K562 (cell line): ENCODE data around the gene FBXO44. TPM values are rescaled to one million over a fixed set of nuclear protein-coding genes. Genes with fewer than 3 reads are reported as not detected.

Source experiments
- ATAC-seq: fragments of 200-7000 bp; cut with Tn5 transposase; 3 replicates; pipeline ENCODE4 v1.9.1; 2020; ENCODE audit warnings: moderate library complexity
- BruUV-seq: library from RNA; stranded (reverse); fragments of 400-500 nt; replicated peaks from 2 replicates; lab custom pipeline; 2021; lab: Mats Ljungman, UMichigan
- CTCF ChIA-PET: fragments of 300-600 bp; formaldehyde crosslinking; extraction: SDS; loops from one replicate; lab custom pipeline; 2021; ENCODE audit warnings: low intra/inter-chr PET ratio; lab: Yijun Ruan, JAX
- POLR2A ChIA-PET: fragments of 300-600, 350-650 bp; sonication (Branson Sonifier 250); formaldehyde crosslinking; extraction: SDS; loops from one replicate; lab custom pipeline; 2021; ENCODE audit warnings: antibody characterized with exemption, inconsistent platforms; lab: Yijun Ruan, JAX
- DNase-seq, 4 experiments: peaks; one replicate each; pipeline versions ENCODE4 v3.0.0 to v3.0.0-alpha.2; 2011 to 2018; ENCODE audit warnings: low spot score in 3 of 4, mixed read lengths in 3 of 4; ENCODE audit errors: extremely low read depth in 1 of 4
- FAIRE-seq: peaks from 2 replicates; lab custom pipeline; 2011; peaks lifted over from hg19 to GRCh38; lab: Jason Lieb, UNC
- H2AFZ ChIP-seq: 2 replicates; pipeline ENCODE4 v1.6.0; 2011; ENCODE audit warnings: low read depth, low read length, control low read depth, inconsistent platforms
- H3K27ac ChIP-seq: fragments of 200-600 bp; 3 replicates; pipeline ENCODE4 v1.8.0; 2011; ENCODE audit warnings: low read depth, mild to moderate bottlenecking, control low read depth, inconsistent platforms, low read length, moderate library complexity, mixed read lengths; ENCODE audit errors: extremely low read depth
- H3K27me3 ChIP-seq, 2 experiments: fragments of 300-600 bp in 1 of 2; 2 replicates in 1 of 2; 3 replicates in 1 of 2; pipeline versions ENCODE4 v1.6.0 to v1.8.0; 2011; ENCODE audit warnings: inconsistent platforms in 2 of 2, low read length in 2 of 2, mild to moderate bottlenecking in 1 of 2, mixed read lengths in 1 of 2, moderate library complexity in 1 of 2; ENCODE audit not compliant: control insufficient read depth in 2 of 2, insufficient read depth in 2 of 2
- H3K36me3 ChIP-seq: fragments of 300-600 bp; 3 replicates; pipeline ENCODE4 v1.8.0; 2011; ENCODE audit warnings: mild to moderate bottlenecking, low read length, inconsistent platforms; ENCODE audit not compliant: control insufficient read depth, insufficient read depth
- H3K4me1 ChIP-seq, 2 experiments: fragments of 200-600 bp in 1 of 2; replicated peaks in 1 of 2; 2 replicates in 1 of 2; 3 replicates in 1 of 2; pipeline versions ENCODE4 v1.5.1 to v1.8.0; 2011; ENCODE audit warnings: inconsistent platforms in 2 of 2, low read length in 2 of 2, mild to moderate bottlenecking in 1 of 2, mixed read lengths in 1 of 2, moderate library complexity in 1 of 2; ENCODE audit not compliant: control insufficient read depth in 2 of 2, insufficient read depth in 2 of 2
- H3K4me2 ChIP-seq: 2 replicates; pipeline ENCODE4 v1.6.1; 2011; ENCODE audit warnings: low read length, control low read depth, inconsistent platforms, mixed read lengths; ENCODE audit not compliant: insufficient read depth
- H3K4me3 ChIP-seq: fragments of 200-600 bp; sonication (generic), shearing (Covaris generic); 2 replicates; pipeline ENCODE4 v1.5.1; 2016; ENCODE audit warnings: control low read depth, inconsistent platforms
- H3K79me2 ChIP-seq: fragments of 200-600 bp; 3 replicates; pipeline ENCODE4 v1.8.0; 2011; ENCODE audit warnings: low read length, inconsistent platforms; ENCODE audit not compliant: control insufficient read depth, insufficient read depth
- H3K9ac ChIP-seq, 2 experiments: 2 replicates each; pipeline versions ENCODE4 v1.6.0 to v1.6.1; 2011; ENCODE audit warnings: low read depth in 2 of 2, low read length in 2 of 2, control low read depth in 1 of 2, inconsistent platforms in 1 of 2, mild to moderate bottlenecking in 1 of 2, mixed read lengths in 1 of 2; ENCODE audit not compliant: insufficient read depth in 1 of 2
- H3K9me1 ChIP-seq: one replicate; pipeline ENCODE4 v1.6.0; 2011; ENCODE audit warnings: inconsistent platforms, mild to moderate bottlenecking, low read length, moderate library complexity; ENCODE audit not compliant: control insufficient read depth, insufficient read depth
- H3K9me3 ChIP-seq: replicated peaks from 2 replicates; pipeline ENCODE4 v1.5.1; 2011; ENCODE audit warnings: low read depth, low read length, inconsistent platforms; ENCODE audit not compliant: control insufficient read depth, insufficient read depth
- H4K20me1 ChIP-seq: replicated peaks from 2 replicates; pipeline ENCODE4 v1.6.1; 2011; ENCODE audit warnings: low read length, inconsistent platforms, mixed read lengths; ENCODE audit not compliant: control insufficient read depth, insufficient read depth
- ELF1 ChIP-seq: fragments of 200-800 bp; sonication (Bioruptor generic); IDR thresholded peaks from 2 replicates; pipeline ENCODE4 v1.6.1; 2016; ENCODE audit warnings: missing genetic modification characterization, missing compliant biosample characterization
- FOXA3 ChIP-seq, 2 experiments: fragments of 450-650 bp in 1 of 2; sonication (generic) in 1 of 2; formaldehyde crosslinking; IDR thresholded peaks in 1 of 2; conservative IDR thresholded peaks in 1 of 2; 2 replicates each; pipeline versions ENCODE4 v1.4.0 to v1.8.0; 2020 to 2022; ENCODE audit warnings: mild to moderate bottlenecking in 2 of 2, missing genetic modification reagents in 1 of 2
- RBM25 ChIP-seq: fragments of 200-400 bp; formaldehyde crosslinking; IDR thresholded peaks from 2 replicates; pipeline ENCODE4 v1.6.1; 2018; ENCODE audit warnings: low read length, low read depth, moderate library complexity; ENCODE audit not compliant: severe bottlenecking
- SPI1 ChIP-seq: IDR thresholded peaks from 2 replicates; pipeline ENCODE4 v1.6.1; 2011; ENCODE audit warnings: low read depth, low read length, control low read depth, borderline replicate concordance
- TEAD2 ChIP-seq: fragments of 450-650 bp; IDR thresholded peaks from 2 replicates; pipeline ENCODE4 v1.6.1; 2016; ENCODE audit warnings: missing genetic modification characterization, control low read depth, missing compliant biosample characterization
- USF1 ChIP-seq: sonication (generic); formaldehyde crosslinking; IDR thresholded peaks from 2 replicates; pipeline ENCODE4 v1.9.0; 2022; ENCODE audit warnings: mild to moderate bottlenecking, missing genetic modification reagents
- ZNF23 ChIP-seq: fragments of 250-450 bp; sonication (Bioruptor Pico); IDR thresholded peaks from 2 replicates; pipeline ENCODE4 v1.4.0; 2020; ENCODE audit warnings: mild to moderate bottlenecking
- WGBS: fragments of 100-300 bp; shearing (Covaris generic); methylation state at CpG from one replicate; pipeline ENCODE4 v1.1.6; 2016; ENCODE audit warnings: low coverage, mixed read lengths; ENCODE audit not compliant: insufficient coverage; ENCODE audit errors: missing lambda C conversion rate; 5-methylcytosine and 5-hydroxymethylcytosine counted together
- in situ Hi-C: fragments of 300-500 bp; cut with MboI; formaldehyde crosslinking; loops from 4 replicates; pipeline ENCODE4 v1.15.0; 2018; ENCODE audit warnings: inconsistent platforms, mixed read lengths
- intact Hi-C: fragments of 100-400 bp; cut with micrococcal nuclease; formaldehyde crosslinking; loops from 2 replicates; pipeline ENCODE4 v1.14.2; 2022
- polyA plus RNA-seq, 8 experiments: library from polyadenylated mRNA; depleted of rRNA in 4 of 8; stranded (reverse) in 5 of 8; unstranded in 3 of 8; fragments of >200 nt; fragmentation: Nextera tagmentation in 2 of 8; fragmentation: Illumina TruSeq in 1 of 8; extraction: Ambion mirVana in 2 of 8; extraction: Trizol in 1 of 8; gene quantifications; 2 replicates each; pipeline versions ENCODE4 v1.2.1 to v1.2.3, GENCODE V29; 2011 to 2014; ENCODE audit warnings: inconsistent platforms in 1 of 8, missing spikeins in 1 of 8
- total RNA-seq, 7 experiments: library from RNA; depleted of rRNA in 6 of 7; stranded (reverse); fragments of >200 nt in 6 of 7; fragmentation: Illumina TruSeq in 2 of 7; extraction: Trizol in 2 of 7; gene quantifications; 2 replicates each; pipeline versions ENCODE4 v1.2.1 to v1.2.3, GENCODE V29; 2011 to 2021; ENCODE audit warnings: low replicate concordance in 1 of 7

The FBXO44 gene
- total and polyA plus RNA-seq, 9 of the 15 experiments (the other 6 are each of a cell fraction or from before 2014, with no cell fraction given): 0.69 to 20.9 (median 6.7) TPM

- in situ Hi-C loops: no loop called here
- Histone ChIP-seq H2AFZ (peak overlapping the region; percentile 29), H3K9me3 (no peaks in the 10 kb centered on the region), H3K79me2 (no peaks in the 10 kb centered on the region), H3K4me1 (peaks cover 29 to 58% of the 10 kb centered on the region in 2 experiments)
- CTCF ChIA-PET: no interaction called here
- no peak for ATAC-seq
- TF ChIP-seq RBM25: peak; percentile 61
- TF ChIP-seq TEAD2 (tag): no peak
- 0 out of 2 replicates have a peak, but pooled peaks have one; percentile 15 for TF ChIP-seq USF1 (CRISPR knock-in tag)
- TF ChIP-seq SPI1: 0 out of 2 replicates have a peak, but pooled peaks have one; percentile 24
- TF ChIP-seq ELF1 (tag): no peak
- peak in 1 of 2 experiments; percentile 49; a peak in 1 of 4 replicates for TF ChIP-seq FOXA3 (CRISPR knock-in tag; conservative IDR thresholded peaks at IDR 0.05 in 1 of 2, IDR thresholded peaks at IDR 0.05 in 1 of 2)
- no peak for TF ChIP-seq ZNF23
- TF ChIP-seq, all 486 proteins: peak for 4
- Histone ChIP-seq H3K27ac (no peak overlapping the region), H3K9ac (peak overlapping the region in 1 of 2 experiments; percentile 80; a peak in 2 of 4 replicates), H3K36me3 (no peaks in the 10 kb centered on the region), H3K4me3 (no peak overlapping the region), H3K4me2 (no peak overlapping the region), H4K20me1 (no peaks in the 10 kb centered on the region), H3K9me1 (no peaks in the 10 kb centered on the region), H3K27me3 (peaks cover 2 to 16% of the 10 kb centered on the region in 2 experiments; a peak in 3 of 5 replicates)
- no TSS peak for BruUV-seq
- intact Hi-C loops: no loop called here
- DNase-seq (no peak), FAIRE-seq (no peak)
- WGBS: 22% methylated on average over 8 of the region's 8 CpGs
- POLR2A ChIA-PET: interaction anchor here (0.6 to 1.6 kb wide), 3 partner anchors 9 to 21 kb away, joined by 3 to 6 read pairs (median 3); no protein-coding TSS in a partner anchor
Measured at GRCh38 chr1:11703357-11704193, 48.9 kb downstream of the FBXO44 start.
